ENCODE data around the gene TMA7B. TPM values are rescaled to one million over a fixed set of nuclear protein-coding genes. Genes with fewer than 3 reads are reported as not detected.

Gene TMA7B
- total RNA-seq, 1 experiment from 2014 or later = 0.08 TPM

- no peak overlapping the region for H3K4me3 ChIP-seq
- peaks cover 35% of the 10 kb centered on the region for H3K4me1 ChIP-seq
- no peaks in the 10 kb centered on the region for H3K9me3 ChIP-seq (replicated peaks)
- DNase-seq = no peak
- H3K27ac ChIP-seq = no peak overlapping the region
- H3K27me3 ChIP-seq = no peaks in the 10 kb centered on the region
- no peaks in the 10 kb centered on the region for H3K36me3 ChIP-seq
These were observed 47.9 kb downstream of the TMA7B start for GRCh38 chr22:40007853-40008710.

- H3K4me3 ChIP-seq = no peak overlapping the region
- peaks cover 29% of the 10 kb centered on the region for H3K4me1 ChIP-seq
- DNase-seq = peak; percentile 73 to 77
- peak overlapping the region; percentile 66 for H3K27ac ChIP-seq
- H3K27me3 ChIP-seq = no peaks in the 10 kb centered on the region
- no peaks in the 10 kb centered on the region for H3K9me3 ChIP-seq (replicated peaks)
- no peaks in the 10 kb centered on the region for H3K36me3 ChIP-seq
These were observed 48.6 kb downstream of the TMA7B start for GRCh38 chr22:40008726-40009291.

DNA sequence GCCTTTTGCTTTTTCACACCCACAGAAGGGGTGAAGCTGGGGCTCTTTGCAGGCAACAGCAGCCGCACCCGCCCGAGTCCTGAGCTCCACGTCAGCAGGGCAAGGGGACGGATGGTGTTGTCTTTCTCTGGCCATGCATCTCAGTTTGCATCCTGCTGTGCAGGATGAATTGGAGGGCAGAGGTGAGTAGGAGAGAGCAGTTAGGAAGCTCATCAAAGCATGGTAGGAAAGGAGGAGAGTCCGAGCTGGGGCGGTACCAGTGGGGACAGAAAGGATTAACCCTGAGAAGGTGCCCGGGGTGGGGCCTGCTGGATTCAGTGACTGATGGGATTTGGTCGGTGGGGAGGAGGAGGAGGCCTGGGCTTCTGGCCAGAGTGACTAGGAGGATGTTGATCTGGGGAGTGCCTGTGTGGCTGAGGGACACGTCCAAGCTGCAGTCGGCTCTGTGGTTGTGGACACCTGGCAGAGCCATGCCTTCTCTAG, 49.1 kb downstream of the TMA7B start:
- H3K27me3 ChIP-seq = no peaks in the 10 kb centered on the region
- peak; percentile 52 to 57 for DNase-seq

GRCh38 chr22:40009951-40010671, 49.9 kb downstream of the TMA7B start:
- Histone ChIP-seq H3K9me3 (replicated peaks) (no peaks in the 10 kb centered on the region), H3K4me1 (peaks cover 29% of the 10 kb centered on the region), H3K36me3 (no peaks in the 10 kb centered on the region), H3K27ac (no peak overlapping the region; the same call in 1 of the 2 replicates), H3K4me3 (no peak overlapping the region), H3K27me3 (no peaks in the 10 kb centered on the region)
- DNase-seq = peak in 1 of 2 experiments; percentile 30

More for the DNA sequence above, 49.1 kb downstream of the TMA7B start:
- Histone ChIP-seq H3K4me1 (peaks cover 29% of the 10 kb centered on the region), H3K9me3 (replicated peaks) (no peaks in the 10 kb centered on the region), H3K4me3 (no peak overlapping the region), H3K36me3 (no peaks in the 10 kb centered on the region), H3K27ac (peak overlapping the region; percentile 66)

DNA sequence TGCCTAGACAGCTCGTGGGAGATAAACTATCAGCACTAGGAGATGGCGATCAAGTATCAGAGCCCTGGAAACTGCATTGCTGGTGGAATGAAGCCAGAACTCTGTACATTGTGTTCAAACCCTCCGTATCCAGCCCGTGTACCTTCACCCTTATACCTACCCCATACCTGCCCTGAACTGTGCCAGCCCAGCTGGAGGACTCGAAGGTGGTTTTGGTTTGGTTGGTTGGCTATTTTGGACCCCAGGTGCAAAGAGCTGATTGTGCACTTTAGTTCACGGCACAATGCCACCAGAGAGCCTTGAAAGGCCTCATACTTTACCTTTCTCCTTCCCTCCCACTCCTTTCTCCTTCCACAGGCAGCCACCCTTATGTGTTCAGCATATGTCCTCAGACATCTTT, 50.5 kb downstream of the TMA7B start:
- no peaks in the 10 kb centered on the region for H3K9me3 ChIP-seq (replicated peaks)
- no peak overlapping the region for H3K27ac ChIP-seq
- no peak overlapping the region for H3K4me3 ChIP-seq
- H3K27me3 ChIP-seq = no peaks in the 10 kb centered on the region
- peaks cover 29% of the 10 kb centered on the region for H3K4me1 ChIP-seq
- H3K36me3 ChIP-seq = no peaks in the 10 kb centered on the region
- DNase-seq = no peak

Other genes with a start within 250 kb of the TMA7B start
- not detected in 2 replicates for gene ENTHD1, start 66.6 kb upstream of the TMA7B start, total RNA-seq (2014; rRNA removed; shearing (Covaris generic))
- not detected in 2 replicates for gene GRAP2, start 59.3 kb upstream of the TMA7B start, total RNA-seq (2014; rRNA removed; shearing (Covaris generic))
- gene FAM83F, start 34.6 kb downstream of the TMA7B start, total RNA-seq (2014; rRNA removed; shearing (Covaris generic)) = not detected in 2 replicates
- gene TNRC6B, start 217.5 kb downstream of the TMA7B start, total RNA-seq (2014; rRNA removed; shearing (Covaris generic)) = 16.4 and 19.7 TPM in 2 replicates